HG03342 (cell line): ENCODE data around the gene ATP1A4.

Experiments used
- ATAC-seq: cut with Tn5 transposase; IDR thresholded peaks from one replicate; pipeline ENCODE4 v1.9.1; 2021; ENCODE audit warnings: mild to moderate bottlenecking, moderate library complexity; ENCODE audit not compliant: unreplicated experiment

The ATP1A4 gene

DNA sequence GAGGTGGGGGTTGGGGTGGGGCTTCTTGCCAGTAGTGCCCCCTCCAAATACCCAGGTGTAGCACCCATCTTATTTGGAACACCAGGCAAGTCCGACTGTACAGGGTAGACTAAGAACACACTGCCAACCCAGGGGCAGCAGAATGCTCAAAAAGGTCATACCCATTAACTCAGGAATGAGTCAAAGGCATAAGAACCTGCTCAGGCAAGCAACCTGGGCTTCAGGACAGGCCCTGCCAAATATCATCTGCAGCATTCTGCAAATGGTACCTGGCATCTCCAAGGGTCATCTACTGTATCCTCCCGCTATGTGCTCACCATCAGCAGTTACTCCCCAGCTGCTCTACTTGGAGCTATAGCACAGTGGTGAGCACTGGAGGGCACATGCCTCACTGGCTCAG is 73.2 kb downstream of the ATP1A4 start:
- no peak for ATAC-seq

DNA sequence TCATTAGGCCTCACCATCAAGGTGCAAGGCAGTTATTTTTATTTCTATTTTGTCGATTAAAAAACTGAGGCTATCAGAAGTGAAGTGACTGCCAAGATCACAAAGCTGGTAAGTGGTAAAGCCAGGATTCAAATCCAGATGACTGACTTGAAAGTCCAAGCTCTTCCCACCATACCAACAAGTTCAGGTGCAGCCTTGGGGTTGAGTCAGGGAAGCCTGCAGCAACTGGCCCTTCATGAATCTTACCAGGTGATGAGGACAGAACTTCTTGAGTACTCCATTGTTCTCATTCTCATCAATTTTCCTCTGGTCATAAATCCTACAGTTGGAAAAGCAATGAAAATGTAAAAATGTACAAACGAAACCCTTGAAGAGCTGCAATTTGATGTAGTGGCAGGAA is 73.9 kb downstream of the ATP1A4 start:
- ATAC-seq, result no peak

DNA sequence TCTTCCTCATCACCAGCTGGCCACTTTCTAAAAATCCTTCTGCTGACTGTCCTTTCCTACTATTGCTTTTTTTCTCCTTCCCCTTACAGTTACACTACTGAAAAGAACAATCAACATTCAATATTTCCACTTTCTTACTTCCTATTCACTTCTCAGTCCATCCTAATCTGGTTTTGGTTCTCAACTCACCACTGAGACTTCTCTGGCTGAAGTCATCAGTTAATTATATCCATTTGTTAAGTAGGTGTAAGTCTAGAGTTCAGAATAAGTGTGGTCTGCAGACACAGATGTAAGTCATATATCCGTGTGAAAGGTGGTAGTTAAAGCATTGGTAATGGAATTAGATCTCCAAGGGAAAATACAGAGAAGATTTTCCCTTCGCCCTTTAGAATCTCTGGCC is 75.2 kb downstream of the ATP1A4 start:
- ATAC-seq, result no peak

DNA sequence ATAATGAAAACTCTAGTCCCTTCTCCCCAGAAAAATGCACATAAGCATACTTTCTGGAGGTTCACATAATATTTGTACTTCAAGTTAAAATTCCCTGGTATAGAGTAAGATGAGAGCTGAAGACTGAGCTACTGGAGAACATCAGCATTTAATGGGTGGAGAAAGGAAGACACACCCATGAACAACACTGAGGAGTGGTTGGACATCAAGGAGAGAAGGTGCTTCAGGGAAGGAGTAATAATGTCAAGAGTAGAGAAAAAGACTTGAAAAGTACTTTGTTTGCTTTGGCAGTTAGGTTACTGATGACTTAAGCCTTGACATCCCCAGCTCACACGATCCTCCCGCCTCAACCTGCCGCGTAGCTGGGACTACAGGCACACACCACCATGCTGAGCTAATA is 75.6 kb downstream of the ATP1A4 start:
- no peak for ATAC-seq

DNA sequence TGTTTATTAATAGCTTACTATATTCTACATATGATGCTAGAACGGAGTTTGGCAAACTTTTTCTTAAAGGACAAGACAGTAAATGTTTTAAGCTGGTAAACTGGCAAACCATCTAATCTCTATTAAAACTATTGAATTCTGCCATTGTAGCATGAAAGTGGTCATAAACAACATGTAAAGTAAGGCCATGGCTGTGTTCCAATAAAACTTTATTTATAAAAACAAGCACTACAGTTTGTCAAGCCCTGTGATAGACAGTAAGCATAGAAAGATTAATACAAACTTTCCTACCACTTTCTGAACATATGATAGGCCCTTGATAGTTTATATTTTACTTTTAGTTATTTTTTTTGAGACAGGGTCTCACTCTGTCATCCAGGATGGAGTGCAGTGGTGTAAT is 76.2 kb downstream of the ATP1A4 start:
- no peak for ATAC-seq

DNA sequence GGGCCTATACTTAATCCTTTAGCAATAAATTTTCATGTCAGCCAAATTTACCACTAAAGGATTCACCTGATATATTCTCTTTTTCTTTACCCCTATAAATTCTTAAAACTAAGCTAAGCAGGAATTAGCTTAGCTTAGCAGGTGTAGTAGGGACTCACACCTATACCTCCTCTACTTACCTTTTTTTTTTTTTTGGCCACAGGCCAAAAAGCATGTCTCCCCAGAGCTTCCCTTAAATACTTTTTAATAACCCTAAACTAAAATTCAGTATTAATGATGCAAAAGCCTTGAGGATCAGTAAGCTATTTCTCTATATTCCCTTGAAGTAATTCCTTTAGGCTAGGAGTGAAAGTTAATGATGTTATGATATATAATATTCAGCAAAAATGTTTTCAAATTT is 77.0 kb downstream of the ATP1A4 start:
- ATAC-seq, result no peak

DNA sequence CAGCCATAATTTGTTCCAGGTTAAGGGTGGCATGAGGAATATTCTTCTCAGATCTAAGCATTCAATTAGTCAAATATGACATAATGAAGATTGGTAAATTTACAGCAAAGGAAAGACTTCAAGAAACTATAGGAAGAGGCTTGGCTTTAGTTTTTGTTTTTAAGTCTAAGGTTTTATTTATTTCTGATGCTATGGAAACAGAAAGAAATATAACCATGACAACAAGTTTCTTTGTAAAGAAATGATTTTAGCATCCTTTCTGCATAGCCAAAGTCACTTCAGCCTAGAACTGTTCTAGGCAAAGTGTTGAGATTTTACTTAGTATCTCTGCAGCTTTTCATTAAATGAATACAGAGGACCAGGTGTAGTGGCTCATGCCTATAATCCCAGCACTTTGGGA is 81.5 kb downstream of the ATP1A4 start:
- ATAC-seq, result no peak
